Measurements from ENCODE around the gene DNAH2.

DNA sequence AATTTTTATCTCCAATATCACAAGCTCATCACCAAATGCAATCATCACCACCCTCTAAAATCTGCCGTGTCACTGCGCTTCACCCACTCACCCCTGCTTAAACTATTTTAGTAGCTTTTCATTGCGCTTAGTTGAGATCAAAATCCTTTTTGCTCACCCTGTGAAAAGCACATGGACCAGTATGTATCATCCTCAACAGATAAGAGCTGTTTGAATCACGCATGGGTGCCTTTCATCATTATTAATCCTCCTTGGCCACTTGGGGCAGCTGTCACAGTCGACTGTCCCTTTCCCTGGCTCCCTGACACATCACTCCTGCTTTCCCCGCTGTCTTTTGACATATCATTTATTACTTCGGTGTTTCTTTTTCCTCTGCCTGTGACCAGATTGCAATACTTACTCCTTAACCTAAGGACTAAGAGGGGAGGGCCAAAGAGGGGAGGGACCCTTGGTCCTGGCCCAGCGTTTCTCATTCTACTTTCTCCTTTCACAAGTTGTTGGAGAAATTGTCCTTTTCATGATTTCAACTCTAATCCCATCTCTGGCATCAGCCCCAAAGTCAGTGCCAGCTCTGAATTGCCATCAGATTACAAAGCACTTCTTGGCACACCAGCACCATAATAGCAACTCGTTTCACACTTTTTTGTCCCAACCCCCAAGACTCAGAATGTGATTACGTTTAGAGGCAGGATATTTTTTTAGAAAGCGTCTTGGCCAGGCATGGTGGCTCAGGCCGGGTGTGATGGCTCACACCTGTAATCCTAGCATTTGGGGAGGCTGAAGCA, 107.9 kb downstream of the DNAH2 start:
- TF ChIP-seq POLR2A (IDR thresholded peaks at IDR 0.05) (no peak), POLR2AphosphoS5 (IDR thresholded peaks at IDR 0.05) (no peak)
